Endothelial cell of coronary artery (primary cell): Measurements from ENCODE around the gene NDUFB2. TPM values are rescaled to one million over a fixed set of nuclear protein-coding genes. Genes with fewer than 3 reads are reported as not detected.

Experiments
- total RNA-seq: library from RNA; depleted of rRNA; stranded (reverse); fragments of >200 nt; gene quantifications from 2 replicates; pipeline ENCODE4 v1.2.3, GENCODE V29; 2014

NDUFB2 gene
- 127 and 163 TPM in 2 replicates for total RNA-seq

DNA sequence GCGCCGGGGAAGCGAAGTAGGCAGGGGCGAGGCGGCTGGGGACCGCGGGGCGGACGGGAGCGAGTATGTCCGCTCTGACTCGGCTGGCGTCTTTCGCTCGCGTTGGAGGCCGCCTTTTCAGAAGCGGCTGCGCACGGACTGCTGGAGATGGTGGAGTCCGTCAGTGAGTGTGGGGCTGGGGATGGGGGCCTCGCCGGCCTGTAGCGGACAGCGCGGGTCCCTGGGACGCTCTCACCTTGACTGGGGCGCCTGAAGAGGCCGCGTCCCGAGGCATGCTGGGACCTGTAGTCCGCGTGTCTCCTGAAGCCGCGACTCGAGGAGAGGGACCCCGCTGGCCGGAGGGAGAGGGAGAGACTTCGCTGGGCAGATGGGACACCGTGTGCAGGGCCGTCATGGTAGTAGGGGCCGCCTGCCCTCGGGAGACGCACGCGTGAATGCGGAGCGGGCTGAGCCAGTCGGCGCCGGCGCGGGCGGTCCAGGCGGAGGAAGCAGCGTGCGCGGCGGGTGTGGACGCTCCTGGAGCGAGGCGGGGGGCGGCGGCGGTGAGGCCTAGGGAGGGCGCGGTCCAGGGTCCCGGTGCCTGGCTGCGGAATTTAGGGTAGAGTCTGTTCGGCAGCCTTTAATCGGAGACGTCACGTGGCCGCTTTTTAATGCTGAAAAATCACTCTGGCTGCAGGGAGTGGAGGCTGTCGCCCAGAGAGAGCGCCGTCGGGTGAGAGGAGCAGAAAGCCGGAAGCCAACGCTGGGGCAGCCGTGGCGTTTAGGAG lies at the start of gene NDUFB2:
Gene NDUFB2 (plus strand): TSS at position 29 of the 767 bp plus-strand sequence. CDS start 37 bp downstream, at position 66.

DNA sequence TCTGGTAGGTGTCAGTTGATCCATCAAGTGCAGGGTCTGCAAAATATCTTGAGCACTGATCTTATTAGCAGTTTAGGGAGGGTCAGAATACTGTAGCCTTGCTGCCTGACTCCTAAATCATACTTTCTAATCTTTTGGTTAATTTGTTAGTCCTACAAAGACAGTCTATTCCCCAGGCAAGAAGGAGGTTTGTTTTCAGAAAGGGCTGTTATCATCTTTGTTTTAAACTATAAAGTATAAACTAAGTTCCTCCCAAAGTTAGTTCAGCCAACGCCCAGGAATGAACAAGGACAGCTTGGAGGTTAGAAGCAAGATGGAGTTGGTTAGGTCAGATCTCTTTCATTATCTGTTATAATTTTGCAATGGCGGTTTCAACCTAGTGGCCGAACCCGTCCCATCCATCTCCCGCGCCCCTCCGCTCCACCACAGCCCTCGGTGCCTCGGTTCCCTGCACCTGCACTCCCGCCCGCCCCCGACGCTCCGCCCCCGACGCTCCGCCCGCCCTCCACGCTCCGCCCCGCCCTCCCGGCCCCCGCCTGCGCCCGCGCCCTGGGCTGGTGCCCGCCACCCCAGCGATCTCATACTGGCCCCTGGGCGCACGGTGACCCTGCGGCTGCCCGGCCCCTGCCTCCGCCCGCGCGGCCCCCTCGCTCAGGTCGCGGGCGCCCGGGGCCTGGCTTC lies 24.0 kb upstream of the NDUFB2 start, which contains the start of gene ADCK2:
Gene ADCK2 (plus strand): TSS at position 564 of the 681 bp plus-strand sequence. CDS start 386 bp downstream, outside the sequence.

Other genes with a start within 250 kb of the NDUFB2 start
- gene MKRN1, start 217.2 kb upstream of the NDUFB2 start, total RNA-seq = 49.0 and 59.7 TPM in 2 replicates
- gene DENND2A, start 55.9 kb upstream of the NDUFB2 start, total RNA-seq = under 0.01 and 0.66 TPM in 2 replicates
- 26.6 and 33.8 TPM in 2 replicates for gene ADCK2, start 23.8 kb upstream of the NDUFB2 start, total RNA-seq
- 13.9 and 20.4 TPM in 2 replicates for gene BRAF, start 228.2 kb downstream of the NDUFB2 start, total RNA-seq